WI38 (cell line): ENCODE measurements around the gene GTF2H2C.
A peak's percentile ranks its signal among the peaks of the same experiment; 100 is the strongest.
"Not testable (repeated sequence)": the region's sequence is repeated elsewhere in the genome, so short reads cannot be mapped to it uniquely, and the experiment has no call there.

Experiments
- H3K4me3 ChIP-seq: 2 replicates; pipeline ENCODE4 v1.5.1; 2011; ENCODE audit warnings: low read depth, mild to moderate bottlenecking, control low read depth, low read length
- CTCF ChIP-seq: IDR thresholded peaks from 2 replicates; pipeline ENCODE4 v1.5.1; 2012; ENCODE audit warnings: low read depth, mild to moderate bottlenecking, control low read depth, low read length

GTF2H2C gene

GRCh38 chr5:69559908-69560330 lies at the start of gene GTF2H2C:
GTF2H2C (plus strand) TSS chr5:69560191; CDS start chr5:69565133, 4,942 bp downstream.
- peak within 1 kb of the TSS; percentile 56 for H3K4me3 ChIP-seq

DNA sequence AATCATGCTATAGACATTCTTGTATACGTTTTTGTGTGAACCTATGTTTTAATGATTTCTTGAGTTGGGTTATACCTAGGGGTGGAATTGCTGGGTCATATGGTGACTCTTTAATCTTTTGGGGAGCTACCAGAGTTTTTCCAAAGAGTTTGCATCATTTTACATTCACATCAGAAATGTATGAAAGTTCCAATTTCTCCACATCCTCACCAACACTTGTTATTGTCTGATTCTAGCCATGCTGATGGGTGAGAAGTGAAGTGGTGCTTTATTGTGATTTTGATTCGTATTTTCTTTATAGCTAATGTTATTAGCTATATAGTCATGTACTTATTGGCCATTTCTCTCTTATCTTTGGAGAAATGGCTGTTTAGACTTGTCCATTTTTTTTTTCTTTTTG lies 49.3 kb upstream of the GTF2H2C start:
- TF ChIP-seq CTCF: no peak

DNA sequence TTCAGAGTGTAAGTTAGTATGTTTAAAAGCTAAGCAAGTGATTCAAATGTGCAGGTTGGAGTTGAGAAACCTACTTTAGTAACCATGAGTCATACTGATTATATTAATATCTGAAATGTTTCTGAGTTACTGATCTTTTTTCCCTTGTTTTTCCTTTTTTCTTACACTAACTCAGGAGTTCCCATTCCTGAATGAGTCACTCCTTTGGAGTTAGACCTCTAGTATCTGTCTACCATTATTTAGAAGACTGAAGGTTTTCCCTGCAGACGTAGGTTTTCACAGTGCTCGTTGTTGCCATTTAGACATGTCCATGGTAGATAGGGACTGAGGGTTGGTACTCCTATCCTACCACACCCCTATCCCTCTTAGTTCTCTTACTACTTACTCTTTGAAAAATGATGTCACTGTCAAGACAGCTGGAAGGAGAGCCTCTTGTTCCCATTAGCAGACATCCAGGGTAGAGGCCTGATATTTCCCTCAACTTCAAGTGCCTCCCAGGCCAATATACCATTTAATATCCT lies 47.2 kb upstream of the GTF2H2C start:
- H3K4me3 ChIP-seq: no peak overlapping the region
- no peak for TF ChIP-seq CTCF

More for the DNA sequence above, 49.3 kb upstream of the GTF2H2C start:
- no peak overlapping the region for H3K4me3 ChIP-seq

- H3K4me3 ChIP-seq: not testable (repeated sequence)
Observed at GRCh38 chr5:69515570-69515969, 44.4 kb upstream of the GTF2H2C start.

GRCh38 chr5:69516769-69517168 lies 43.2 kb upstream of the GTF2H2C start:
- no peak overlapping the region for H3K4me3 ChIP-seq
- no peak for TF ChIP-seq CTCF

DNA sequence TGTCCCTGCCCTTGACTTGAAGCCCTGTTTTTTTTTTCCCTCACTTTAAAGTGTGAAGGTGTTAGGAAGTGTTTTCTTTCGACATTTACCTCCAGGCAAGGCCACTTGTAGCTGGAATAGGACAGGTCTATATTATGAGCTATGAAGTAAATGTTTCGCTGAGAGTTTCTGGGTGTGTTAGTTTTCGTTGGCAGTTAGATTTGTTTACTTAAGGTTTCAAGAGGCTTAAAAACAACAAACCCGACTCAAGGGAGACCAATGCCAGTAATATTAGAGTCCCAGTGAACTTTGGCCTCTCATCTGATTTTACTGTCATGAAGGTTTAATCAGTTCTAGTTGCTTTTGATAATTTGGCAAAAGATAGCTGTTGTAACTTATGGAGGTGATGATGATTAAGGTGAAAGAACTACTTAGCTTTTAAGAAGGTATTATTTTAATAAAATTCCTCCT lies 42.2 kb upstream of the GTF2H2C start:
- no peak for TF ChIP-seq CTCF

DNA sequence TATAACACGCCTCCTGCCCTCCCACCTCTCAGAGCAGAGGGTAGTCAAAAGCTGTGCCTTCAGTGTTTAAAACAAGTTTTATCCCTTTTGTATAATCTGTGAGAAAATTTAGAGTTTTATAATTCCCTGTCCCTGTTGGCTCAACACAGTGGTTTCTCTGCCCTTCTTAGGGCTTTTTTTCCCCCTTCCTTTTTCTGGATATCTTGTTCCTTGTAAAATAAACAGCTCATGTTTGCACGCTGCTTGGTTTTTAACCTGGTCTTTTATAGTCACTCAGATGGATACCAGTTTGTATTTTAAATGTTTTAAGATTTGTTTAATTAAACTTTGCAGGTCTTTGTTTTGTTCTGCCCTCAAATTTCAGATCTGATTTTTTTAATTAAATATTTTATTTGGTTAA lies 40.7 kb upstream of the GTF2H2C start:
- TF ChIP-seq CTCF: no peak
- H3K4me3 ChIP-seq: no peak overlapping the region

More for the DNA sequence above, 42.2 kb upstream of the GTF2H2C start:
- no peak overlapping the region for H3K4me3 ChIP-seq

GRCh38 chr5:69522035-69522434 lies 38.0 kb upstream of the GTF2H2C start:
- H3K4me3 ChIP-seq: no peak overlapping the region
- TF ChIP-seq CTCF: no peak
